Right cardiac atrium (tissue), 5 donors: Measurements from ENCODE around the gene AGBL4. TPM values are rescaled to one million over a fixed set of nuclear protein-coding genes. Genes with fewer than 3 reads are reported as not detected.

Experiments used
- ATAC-seq, 2 donors: fragments of 200-7000 bp; cut with Tn5 transposase; one replicate each; pipeline versions ENCODE4 v1.8.0 to v1.9.1; 2020; ENCODE audit warnings: moderate library complexity in 2 of 2, mild to moderate bottlenecking in 1 of 2
- DNase-seq, 3 donors: peaks; one replicate each; pipeline ENCODE4 v3.0.0-alpha.2; 2020
- H3K27ac ChIP-seq: one replicate; pipeline ENCODE4 v1.5.1; 2013; ENCODE audit warnings: mild to moderate bottlenecking, low read length, control low read depth, moderate library complexity
- H3K27me3 ChIP-seq: one replicate; pipeline ENCODE4 v1.6.1; 2013; ENCODE audit not compliant: control insufficient read depth, insufficient read depth
- H3K4me1 ChIP-seq: one replicate; pipeline ENCODE4 v1.6.1; 2013; ENCODE audit warnings: low read length; ENCODE audit not compliant: control insufficient read depth, insufficient read depth
- H3K4me3 ChIP-seq: one replicate; pipeline ENCODE4 v1.5.1; 2013; ENCODE audit warnings: low read length, control low read depth
- H3K9me3 ChIP-seq: one replicate; pipeline ENCODE4 v1.6.1; 2013; ENCODE audit warnings: low read length; ENCODE audit not compliant: control insufficient read depth
- WGBS: extraction: QIAGEN DNeasy Blood & Tissue Kit; methylation state at CpG from one replicate; pipeline ENCODE4 v1.1.7; 2013; 5-methylcytosine and 5-hydroxymethylcytosine counted together
- intact Hi-C, 4 donors: fragments of 100-400 bp; cut with DNase I; formaldehyde crosslinking; loops; one replicate each; pipeline versions ENCODE4 v1.11.0 to v1.14.0; 2022 to 2023
- polyA plus RNA-seq: library from polyadenylated mRNA; stranded (reverse); fragments of 200-250 nt; gene quantifications from one replicate; pipeline ENCODE4 v1.2.3, GENCODE V29; 2013
- total RNA-seq, 4 donors: library from RNA; stranded (reverse); fragmentation: NEBNext Ultra II Directional; extraction: Animal tissue kit (Norgen Biotek cat#: 25700); gene quantifications; one replicate each; pipeline ENCODE4 v1.2.1, GENCODE V29; 2021
- donor health status: healthy with polysubstance abuse.
- donor health status: DM: no; HTN: yes; CAD: no.
- donor health status: DM: no; HTN: no; CAD: no.
- donor health status: DM: no; HTN: yes; CAD: no; lungs with severe emphysema.
- donor health status: DM: yes; HTN: yes; CAD: no.

The AGBL4 gene
- total and polyA plus RNA-seq, 5 donors, result 1.1 to 4.3 (median 4.0) TPM

GRCh38 chr1:49723662-49724061 lies 300.1 kb downstream of the AGBL4 start:
- Histone ChIP-seq H3K4me1 (no peaks in the 10 kb centered on the region), H3K9me3 (no peaks in the 10 kb centered on the region), H3K27ac (no peak overlapping the region), H3K27me3 (no peaks in the 10 kb centered on the region), H3K4me3 (no peak overlapping the region)
- no peak for ATAC-seq
- intact Hi-C loops, result no loop called here
- WGBS, result 94% methylated on average over 1 of the region's 1 CpG
- DNase-seq, result no peak

GRCh38 chr1:49694251-49694827 lies 329.4 kb downstream of the AGBL4 start:
- 54% methylated on average over 4 of the region's 4 CpGs for WGBS
- Histone ChIP-seq H3K27me3 (no peaks in the 10 kb centered on the region), H3K27ac (no peak overlapping the region)

GRCh38 chr1:49686107-49686506 lies 337.6 kb downstream of the AGBL4 start:
- WGBS, result 46% methylated on average over 3 of the region's 3 CpGs
- DNase-seq, result peak in 1 of 3 donors; percentile 28
- H3K4me1 ChIP-seq, result no peaks in the 10 kb centered on the region

More at GRCh38 chr1:49694251-49694827, 329.4 kb downstream of the AGBL4 start:
- DNase-seq (no peak), ATAC-seq (no peak)
- Histone ChIP-seq H3K9me3 (no peaks in the 10 kb centered on the region), H3K4me3 (no peak overlapping the region), H3K4me1 (no peaks in the 10 kb centered on the region)
- intact Hi-C loops, result no loop called here

GRCh38 chr1:49677706-49678105 lies 346.0 kb downstream of the AGBL4 start:
- H3K9me3 ChIP-seq, result no peaks in the 10 kb centered on the region
- WGBS, result 46% methylated on average over 2 of the region's 2 CpGs
- H3K27ac ChIP-seq, result no peak overlapping the region
- ATAC-seq (no peak), DNase-seq (no peak)
- no peaks in the 10 kb centered on the region for H3K4me1 ChIP-seq
- no peaks in the 10 kb centered on the region for H3K27me3 ChIP-seq
- intact Hi-C loops, result no loop called here
- no peak overlapping the region for H3K4me3 ChIP-seq

More at GRCh38 chr1:49686107-49686506, 337.6 kb downstream of the AGBL4 start:
- intact Hi-C loops, result no loop called here
- Histone ChIP-seq H3K27me3 (no peaks in the 10 kb centered on the region), H3K4me3 (no peak overlapping the region), H3K27ac (no peak overlapping the region), H3K9me3 (no peaks in the 10 kb centered on the region)
- no peak for ATAC-seq

GRCh38 chr1:49651136-49651535 lies 372.6 kb downstream of the AGBL4 start:
- no peak for DNase-seq
- no peaks in the 10 kb centered on the region for H3K27me3 ChIP-seq
- intact Hi-C loops, result no loop called here
- H3K27ac ChIP-seq, result no peak overlapping the region
- H3K9me3 ChIP-seq, result no peaks in the 10 kb centered on the region
- 46% methylated on average over 3 of the region's 3 CpGs for WGBS
- H3K4me3 ChIP-seq, result no peak overlapping the region
- ATAC-seq, result no peak
- H3K4me1 ChIP-seq, result no peaks in the 10 kb centered on the region

GRCh38 chr1:49630156-49630555 lies 393.6 kb downstream of the AGBL4 start:
- H3K27ac ChIP-seq, result no peak overlapping the region
- no peaks in the 10 kb centered on the region for H3K9me3 ChIP-seq
- H3K27me3 ChIP-seq, result no peaks in the 10 kb centered on the region
- H3K4me3 ChIP-seq, result no peak overlapping the region
- ATAC-seq (no peak), DNase-seq (no peak)
- H3K4me1 ChIP-seq, result no peaks in the 10 kb centered on the region
- WGBS, result 62% methylated on average over 2 of the region's 2 CpGs
- intact Hi-C loops, result no loop called here

GRCh38 chr1:49627781-49628180 lies 396.0 kb downstream of the AGBL4 start:
- Histone ChIP-seq H3K4me3 (no peak overlapping the region), H3K27ac (no peak overlapping the region), H3K9me3 (no peaks in the 10 kb centered on the region), H3K27me3 (no peaks in the 10 kb centered on the region), H3K4me1 (no peaks in the 10 kb centered on the region)
- DNase-seq (no peak), ATAC-seq (no peak)
- 82% methylated on average over 3 of the region's 3 CpGs for WGBS
- intact Hi-C loops, result no loop called here

GRCh38 chr1:49626472-49626871 lies 397.3 kb downstream of the AGBL4 start:
- Histone ChIP-seq H3K4me1 (no peaks in the 10 kb centered on the region), H3K4me3 (no peak overlapping the region), H3K9me3 (no peaks in the 10 kb centered on the region), H3K27me3 (no peaks in the 10 kb centered on the region), H3K27ac (no peak overlapping the region)
- DNase-seq, result no peak
- intact Hi-C loops, result no loop called here
- ATAC-seq, result no peak

- H3K4me1 ChIP-seq, result no peaks in the 10 kb centered on the region
- WGBS, result 96% methylated on average over 3 of the region's 3 CpGs
- no peaks in the 10 kb centered on the region for H3K9me3 ChIP-seq
- H3K4me3 ChIP-seq, result no peak overlapping the region
- no peaks in the 10 kb centered on the region for H3K27me3 ChIP-seq
- H3K27ac ChIP-seq, result no peak overlapping the region
- ATAC-seq, result no peak
- no peak for DNase-seq
- intact Hi-C loops, result no loop called here
Observed at GRCh38 chr1:49622877-49623276, 400.9 kb downstream of the AGBL4 start.

- no peaks in the 10 kb centered on the region for H3K4me1 ChIP-seq
- intact Hi-C loops, result no loop called here
- 80% methylated on average over 5 of the region's 5 CpGs for WGBS
- H3K9me3 ChIP-seq, result no peaks in the 10 kb centered on the region
- no peak overlapping the region for H3K27ac ChIP-seq
- H3K27me3 ChIP-seq, result no peaks in the 10 kb centered on the region
- no peak for DNase-seq
- ATAC-seq, result no peak
- no peak overlapping the region for H3K4me3 ChIP-seq
Observed at GRCh38 chr1:49606082-49606481, 417.7 kb downstream of the AGBL4 start.

GRCh38 chr1:49597436-49597835 lies 426.3 kb downstream of the AGBL4 start:
- no peak for ATAC-seq
- intact Hi-C loops, result no loop called here
- H3K9me3 ChIP-seq, result no peaks in the 10 kb centered on the region
- no peaks in the 10 kb centered on the region for H3K4me1 ChIP-seq
- no peak overlapping the region for H3K27ac ChIP-seq
- no peak for DNase-seq
- no peaks in the 10 kb centered on the region for H3K27me3 ChIP-seq
- H3K4me3 ChIP-seq, result no peak overlapping the region

- no peak overlapping the region for H3K27ac ChIP-seq
- ATAC-seq, result no peak
- H3K4me1 ChIP-seq, result no peaks in the 10 kb centered on the region
- H3K9me3 ChIP-seq, result peaks cover 3% of the 10 kb centered on the region
- H3K4me3 ChIP-seq, result no peak overlapping the region
- no peak for DNase-seq
- intact Hi-C loops, result no loop called here
- H3K27me3 ChIP-seq, result no peaks in the 10 kb centered on the region
- 70% methylated on average over 3 of the region's 3 CpGs for WGBS
Observed at GRCh38 chr1:49576327-49576901, 447.3 kb downstream of the AGBL4 start.
